Fibroblast of mammary gland (primary cell): ENCODE results near the gene SKAP1.

Source experiments
- DNase-seq: peaks from one replicate; pipeline ENCODE4 v3.0.0-alpha.2; 2010; ENCODE audit warnings: low read depth
- H3K4me3 ChIP-seq: 2 replicates; pipeline ENCODE4 v1.5.1; 2011; ENCODE audit warnings: low read depth, mild to moderate bottlenecking, low read length, moderate library complexity; ENCODE audit not compliant: control insufficient read depth
- TF ChIP-seq, protein P1 (sequence below): conservative IDR thresholded peaks from 2 replicates; pipeline ENCODE4 v1.5.1; 2011; ENCODE audit warnings: low read depth, low read length, inconsistent platforms; ENCODE audit not compliant: control insufficient read depth, insufficient read depth

SKAP1 gene

DNA sequence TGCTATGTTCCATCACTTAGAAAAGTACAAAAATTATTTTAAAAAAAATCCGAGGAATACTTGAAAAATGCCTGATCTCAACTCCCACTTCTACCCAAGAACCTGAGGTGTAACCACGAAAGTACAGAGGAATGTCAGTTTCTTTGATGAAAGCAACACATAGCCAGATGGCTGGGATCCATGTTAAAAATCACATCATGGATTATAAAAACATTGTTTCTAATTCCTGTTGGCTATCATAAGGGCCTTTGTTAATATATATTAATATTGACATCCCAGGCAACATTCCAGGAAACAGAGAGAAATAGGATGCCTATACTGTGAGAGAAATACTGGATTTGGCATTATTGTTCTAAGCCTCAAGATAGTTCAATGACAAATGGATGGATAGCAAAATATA is 115.3 kb downstream of the SKAP1 start:
- TF ChIP-seq, protein P1, sequence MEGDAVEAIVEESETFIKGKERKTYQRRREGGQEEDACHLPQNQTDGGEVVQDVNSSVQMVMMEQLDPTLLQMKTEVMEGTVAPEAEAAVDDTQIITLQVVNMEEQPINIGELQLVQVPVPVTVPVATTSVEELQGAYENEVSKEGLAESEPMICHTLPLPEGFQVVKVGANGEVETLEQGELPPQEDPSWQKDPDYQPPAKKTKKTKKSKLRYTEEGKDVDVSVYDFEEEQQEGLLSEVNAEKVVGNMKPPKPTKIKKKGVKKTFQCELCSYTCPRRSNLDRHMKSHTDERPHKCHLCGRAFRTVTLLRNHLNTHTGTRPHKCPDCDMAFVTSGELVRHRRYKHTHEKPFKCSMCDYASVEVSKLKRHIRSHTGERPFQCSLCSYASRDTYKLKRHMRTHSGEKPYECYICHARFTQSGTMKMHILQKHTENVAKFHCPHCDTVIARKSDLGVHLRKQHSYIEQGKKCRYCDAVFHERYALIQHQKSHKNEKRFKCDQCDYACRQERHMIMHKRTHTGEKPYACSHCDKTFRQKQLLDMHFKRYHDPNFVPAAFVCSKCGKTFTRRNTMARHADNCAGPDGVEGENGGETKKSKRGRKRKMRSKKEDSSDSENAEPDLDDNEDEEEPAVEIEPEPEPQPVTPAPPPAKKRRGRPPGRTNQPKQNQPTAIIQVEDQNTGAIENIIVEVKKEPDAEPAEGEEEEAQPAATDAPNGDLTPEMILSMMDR = no peak
- no peak for DNase-seq
- no peak overlapping the region for H3K4me3 ChIP-seq

DNA sequence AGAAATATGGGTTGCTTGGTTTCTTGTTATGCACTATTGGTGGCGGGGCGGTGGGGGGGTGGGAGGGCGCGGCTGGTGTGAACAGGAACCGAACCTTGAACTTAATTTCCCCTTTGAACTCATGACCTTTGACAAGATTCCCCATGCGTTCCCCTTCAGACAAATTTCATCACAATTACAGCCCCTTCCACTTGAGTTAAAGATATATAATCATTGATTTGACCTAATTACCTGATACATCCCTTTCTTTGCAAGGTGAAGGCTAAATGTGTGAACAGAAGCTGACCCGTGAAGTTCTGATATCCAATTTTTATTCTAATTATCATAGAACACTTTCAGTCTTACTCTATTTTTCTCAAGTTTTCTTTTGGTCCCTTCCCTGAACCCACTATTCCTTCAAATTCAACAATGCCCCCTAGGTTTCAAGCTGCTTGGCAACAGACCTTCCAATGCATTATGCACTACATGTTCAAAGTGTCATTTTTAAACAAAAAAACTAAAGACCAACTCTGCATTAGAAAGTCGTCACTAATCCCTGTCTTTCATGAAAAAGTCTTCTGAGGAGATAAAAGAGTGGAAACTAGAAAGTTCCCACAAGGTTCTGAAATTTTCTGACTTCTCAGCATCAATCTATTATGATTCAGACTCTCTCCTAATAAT is 116.8 kb downstream of the SKAP1 start:
- H3K4me3 ChIP-seq = no peak overlapping the region
- TF ChIP-seq, protein P1 = no peak
- DNase-seq = no peak

DNA sequence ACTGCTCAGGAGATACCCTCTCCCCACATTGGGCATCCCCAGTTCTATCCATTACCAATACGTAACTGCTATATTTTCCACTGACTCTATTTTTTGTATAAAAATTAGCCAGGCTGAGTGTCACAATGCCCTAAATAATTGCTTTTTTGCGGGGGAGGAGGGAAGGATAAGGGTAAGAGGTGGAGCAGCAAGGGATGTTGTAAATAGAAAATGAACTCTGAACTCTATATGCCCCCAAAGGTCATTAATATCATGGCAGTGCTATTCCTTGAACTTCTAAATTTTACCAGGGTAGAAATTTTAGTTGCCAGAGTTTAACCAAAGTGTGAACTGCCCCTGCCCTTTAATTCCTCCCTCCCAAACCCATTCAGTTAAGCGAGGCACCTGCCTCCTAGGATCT is 118.7 kb downstream of the SKAP1 start:
- H3K4me3 ChIP-seq = no peak overlapping the region
- TF ChIP-seq, protein P1 = no peak
- DNase-seq = no peak

DNA sequence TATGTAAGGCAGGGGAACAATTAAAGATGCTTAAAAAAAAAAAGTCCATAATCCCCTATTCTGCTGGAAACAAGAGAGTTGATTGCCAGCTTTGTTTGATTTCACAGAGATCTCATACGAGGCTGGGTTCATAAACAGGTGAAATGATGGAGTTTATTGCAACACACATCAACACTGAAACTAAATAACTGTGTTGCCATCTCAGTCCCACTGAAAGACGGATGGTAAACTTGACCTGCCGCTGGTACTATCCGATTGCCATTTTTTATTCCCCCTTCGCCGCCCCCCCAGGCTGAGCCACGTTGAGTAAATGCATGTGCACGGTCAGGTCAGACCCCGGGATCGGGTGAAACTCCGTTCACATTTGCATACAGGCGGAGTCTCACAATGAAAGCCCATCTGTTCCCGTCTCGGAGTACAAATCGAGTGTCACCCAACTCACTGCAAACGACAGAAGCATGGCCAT is 119.2 kb downstream of the SKAP1 start:
- DNase-seq = no peak
- H3K4me3 ChIP-seq = no peak overlapping the region
- TF ChIP-seq, protein P1 = no peak

DNA sequence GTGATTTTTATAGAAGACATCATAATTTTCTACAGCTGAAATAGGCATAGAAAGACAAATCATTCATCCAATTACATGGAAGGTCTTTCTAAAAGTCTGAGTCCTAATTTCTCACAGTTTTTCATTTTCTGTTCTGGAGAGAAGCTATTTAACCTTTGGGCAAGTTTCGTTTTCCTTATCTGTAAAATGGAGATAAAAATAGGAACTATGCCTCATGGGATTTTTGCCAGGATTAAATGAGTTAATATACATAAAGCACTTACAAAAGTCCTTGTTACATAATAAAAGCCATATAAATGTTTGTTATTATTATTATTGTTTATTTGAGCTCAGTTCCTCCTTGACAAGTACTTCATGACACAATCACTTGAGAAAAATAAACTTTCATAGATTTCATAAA is 121.4 kb downstream of the SKAP1 start:
- no peak overlapping the region for H3K4me3 ChIP-seq
- no peak for DNase-seq
- TF ChIP-seq, protein P1 = no peak

DNA sequence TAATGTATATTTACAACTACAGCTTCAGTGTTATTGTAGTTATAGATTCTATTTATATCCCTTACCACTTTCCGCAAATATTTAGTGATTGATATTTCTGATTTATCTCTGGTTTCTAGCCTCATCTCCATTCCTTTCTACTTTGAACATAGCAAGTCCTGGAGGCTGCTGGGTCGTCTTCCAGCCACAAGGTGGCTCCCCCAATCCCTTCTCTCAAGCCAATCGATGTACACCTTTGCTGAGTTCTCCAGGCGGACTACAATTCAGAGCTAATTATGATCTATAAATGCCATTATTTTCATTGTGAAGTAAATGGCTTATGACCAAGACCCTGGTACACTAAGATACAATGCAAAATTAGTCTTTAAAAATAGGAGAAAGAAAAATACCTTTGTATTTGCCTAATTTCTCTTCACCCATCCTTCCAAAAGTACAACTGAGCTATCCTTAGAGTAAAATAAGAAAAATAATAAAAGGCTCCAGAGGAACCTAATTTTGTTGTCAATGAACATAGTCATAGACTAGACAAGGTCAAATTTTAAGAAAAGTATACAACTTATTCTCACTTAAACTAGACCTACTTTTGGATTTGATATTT is 122.1 kb downstream of the SKAP1 start:
- peak; percentile 70 for DNase-seq
- TF ChIP-seq, protein P1 = peak; percentile 95
- H3K4me3 ChIP-seq = no peak overlapping the region
